Upper lobe of left lung (tissue), 4 donors: ENCODE data around the gene GTF2H2C_2.
"Not testable (repeated sequence)": the region's sequence is repeated elsewhere in the genome, so short reads cannot be mapped to it uniquely, and the experiment has no call there.

Experiments
- EP300 ChIP-seq, 4 donors: sonication (generic); formaldehyde crosslinking; IDR thresholded peaks; one replicate each; pipeline ENCODE4 v1.5.1; 2017; ENCODE audit warnings: antibody characterized with exemption in 4 of 4, control low read depth in 2 of 4
- POLR2A ChIP-seq, 4 donors: fragments of 450-650 bp; IDR thresholded peaks; one replicate each; pipeline ENCODE4 v1.5.1; 2016 to 2017; ENCODE audit warnings: antibody characterized with exemption in 4 of 4, mild to moderate bottlenecking in 2 of 4
- TF ChIP-seq, protein P1 (sequence below), 6 experiments: fragments of 450-650 bp in 4 of 6; fragments of 200-600 bp in 2 of 6; sonication (generic) in 2 of 6; IDR thresholded peaks; one replicate each; pipeline ENCODE4 v1.5.1; 2016 to 2019; ENCODE audit warnings: antibody characterized with exemption in 6 of 6

DNA sequence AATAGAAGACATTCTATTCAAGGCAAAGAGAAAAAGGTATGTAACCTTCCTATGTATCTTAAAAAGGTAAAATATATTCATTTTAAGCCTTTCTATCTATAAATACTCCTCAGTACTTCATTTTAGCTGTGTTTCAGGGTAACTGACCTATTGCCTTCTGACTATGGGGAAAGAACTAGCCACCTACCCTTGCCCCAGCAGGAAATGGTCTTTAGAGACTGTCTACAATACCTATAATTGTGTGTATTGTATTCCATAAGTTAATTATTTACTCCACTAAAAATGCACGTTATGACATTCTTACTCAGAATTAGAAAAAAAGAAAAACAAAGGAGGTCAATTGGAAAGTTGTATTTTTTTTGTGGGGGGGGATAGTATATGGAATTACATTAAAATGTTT, 6.2 kb downstream of the GTF2H2C_2 start:
- TF ChIP-seq, protein P1, sequence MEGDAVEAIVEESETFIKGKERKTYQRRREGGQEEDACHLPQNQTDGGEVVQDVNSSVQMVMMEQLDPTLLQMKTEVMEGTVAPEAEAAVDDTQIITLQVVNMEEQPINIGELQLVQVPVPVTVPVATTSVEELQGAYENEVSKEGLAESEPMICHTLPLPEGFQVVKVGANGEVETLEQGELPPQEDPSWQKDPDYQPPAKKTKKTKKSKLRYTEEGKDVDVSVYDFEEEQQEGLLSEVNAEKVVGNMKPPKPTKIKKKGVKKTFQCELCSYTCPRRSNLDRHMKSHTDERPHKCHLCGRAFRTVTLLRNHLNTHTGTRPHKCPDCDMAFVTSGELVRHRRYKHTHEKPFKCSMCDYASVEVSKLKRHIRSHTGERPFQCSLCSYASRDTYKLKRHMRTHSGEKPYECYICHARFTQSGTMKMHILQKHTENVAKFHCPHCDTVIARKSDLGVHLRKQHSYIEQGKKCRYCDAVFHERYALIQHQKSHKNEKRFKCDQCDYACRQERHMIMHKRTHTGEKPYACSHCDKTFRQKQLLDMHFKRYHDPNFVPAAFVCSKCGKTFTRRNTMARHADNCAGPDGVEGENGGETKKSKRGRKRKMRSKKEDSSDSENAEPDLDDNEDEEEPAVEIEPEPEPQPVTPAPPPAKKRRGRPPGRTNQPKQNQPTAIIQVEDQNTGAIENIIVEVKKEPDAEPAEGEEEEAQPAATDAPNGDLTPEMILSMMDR (IDR thresholded peaks at IDR 0.05) = not testable (repeated sequence)
- TF ChIP-seq POLR2A, EP300 (IDR thresholded peaks at IDR 0.05): not testable (repeated sequence)
